ENCODE data around the gene GRK3. TPM values are rescaled to one million over a fixed set of nuclear protein-coding genes. Genes with fewer than 3 reads are reported as not detected.

Gene GRK3
- polyA plus RNA-seq, 1 donor: 14.2 TPM

- no peaks in the 10 kb centered on the region for H3K4me1 ChIP-seq (ENCODE audit: control insufficient read depth, insufficient read depth, low read length)
- no peak overlapping the region for H3K27ac ChIP-seq (ENCODE audit: low read length)
- no peak overlapping the region for H3K4me3 ChIP-seq (ENCODE audit: low read length)
- no peaks in the 10 kb centered on the region for H3K9me3 ChIP-seq (ENCODE audit: control insufficient read depth, low read depth, low read length)
- DNase-seq: no peak
- WGBS (ENCODE audit: insufficient coverage, low lambda C conversion rate): no CpG with 5 or more reads among the region's 4 CpGs
- H3K36me3 ChIP-seq (ENCODE audit: control insufficient read depth, insufficient read depth, low read length): no peaks in the 10 kb centered on the region
- H3K27me3 ChIP-seq (ENCODE audit: control insufficient read depth, insufficient read depth, low read length): no peaks in the 10 kb centered on the region
Observed at GRCh38 chr22:25637672-25638071, 73.2 kb downstream of the GRK3 start.

- Histone ChIP-seq H3K36me3 (ENCODE audit: control insufficient read depth, insufficient read depth, low read length) (no peaks in the 10 kb centered on the region), H3K27ac (ENCODE audit: low read length) (no peak overlapping the region), H3K27me3 (ENCODE audit: control insufficient read depth, insufficient read depth, low read length) (no peaks in the 10 kb centered on the region), H3K4me3 (ENCODE audit: low read length) (no peak overlapping the region), H3K4me1 (ENCODE audit: control insufficient read depth, insufficient read depth, low read length) (no peaks in the 10 kb centered on the region), H3K9me3 (ENCODE audit: control insufficient read depth, low read depth, low read length) (no peaks in the 10 kb centered on the region)
- WGBS (ENCODE audit: insufficient coverage, low lambda C conversion rate): no CpG with 5 or more reads among the region's 1 CpG
- DNase-seq: no peak
Observed at GRCh38 chr22:25638638-25639037, 74.2 kb downstream of the GRK3 start.

- no peaks in the 10 kb centered on the region for H3K4me1 ChIP-seq (ENCODE audit: control insufficient read depth, insufficient read depth, low read length)
- no peak overlapping the region for H3K4me3 ChIP-seq (ENCODE audit: low read length)
- DNase-seq: no peak
- H3K27ac ChIP-seq (ENCODE audit: low read length): no peak overlapping the region
- no peaks in the 10 kb centered on the region for H3K36me3 ChIP-seq (ENCODE audit: control insufficient read depth, insufficient read depth, low read length)
- no peaks in the 10 kb centered on the region for H3K9me3 ChIP-seq (ENCODE audit: control insufficient read depth, low read depth, low read length)
- no peaks in the 10 kb centered on the region for H3K27me3 ChIP-seq (ENCODE audit: control insufficient read depth, insufficient read depth, low read length)
- 100% methylated on average over 2 of the region's 2 CpGs for WGBS (ENCODE audit: insufficient coverage, low lambda C conversion rate)
Observed at GRCh38 chr22:25641650-25642049, 77.2 kb downstream of the GRK3 start.

GRCh38 chr22:25643232-25644000, 78.9 kb downstream of the GRK3 start:
- DNase-seq: no peak
- H3K27ac ChIP-seq (ENCODE audit: low read length): no peak overlapping the region
- WGBS (ENCODE audit: insufficient coverage, low lambda C conversion rate): 80% methylated on average over 1 of the region's 9 CpGs
- no peaks in the 10 kb centered on the region for H3K9me3 ChIP-seq (ENCODE audit: control insufficient read depth, low read depth, low read length)
- no peaks in the 10 kb centered on the region for H3K36me3 ChIP-seq (ENCODE audit: control insufficient read depth, insufficient read depth, low read length)
- H3K4me1 ChIP-seq (ENCODE audit: control insufficient read depth, insufficient read depth, low read length): no peaks in the 10 kb centered on the region
- H3K4me3 ChIP-seq (ENCODE audit: low read length): no peak overlapping the region
- no peaks in the 10 kb centered on the region for H3K27me3 ChIP-seq (ENCODE audit: control insufficient read depth, insufficient read depth, low read length)

GRCh38 chr22:25644122-25644521, 79.6 kb downstream of the GRK3 start:
- H3K27me3 ChIP-seq (ENCODE audit: control insufficient read depth, insufficient read depth, low read length): no peaks in the 10 kb centered on the region
- DNase-seq: no peak
- no peaks in the 10 kb centered on the region for H3K36me3 ChIP-seq (ENCODE audit: control insufficient read depth, insufficient read depth, low read length)
- H3K27ac ChIP-seq (ENCODE audit: low read length): no peak overlapping the region
- 67% methylated on average over 1 of the region's 3 CpGs for WGBS (ENCODE audit: insufficient coverage, low lambda C conversion rate)
- H3K4me1 ChIP-seq (ENCODE audit: control insufficient read depth, insufficient read depth, low read length): no peaks in the 10 kb centered on the region
- no peaks in the 10 kb centered on the region for H3K9me3 ChIP-seq (ENCODE audit: control insufficient read depth, low read depth, low read length)
- H3K4me3 ChIP-seq (ENCODE audit: low read length): no peak overlapping the region

GRCh38 chr22:25645266-25645665, 80.8 kb downstream of the GRK3 start:
- DNase-seq: no peak
- no peaks in the 10 kb centered on the region for H3K9me3 ChIP-seq (ENCODE audit: control insufficient read depth, low read depth, low read length)
- no peaks in the 10 kb centered on the region for H3K36me3 ChIP-seq (ENCODE audit: control insufficient read depth, insufficient read depth, low read length)
- no peaks in the 10 kb centered on the region for H3K4me1 ChIP-seq (ENCODE audit: control insufficient read depth, insufficient read depth, low read length)
- no peak overlapping the region for H3K4me3 ChIP-seq (ENCODE audit: low read length)
- no CpG with 5 or more reads among the region's 6 CpGs for WGBS (ENCODE audit: insufficient coverage, low lambda C conversion rate)
- no peak overlapping the region for H3K27ac ChIP-seq (ENCODE audit: low read length)
- H3K27me3 ChIP-seq (ENCODE audit: control insufficient read depth, insufficient read depth, low read length): no peaks in the 10 kb centered on the region

GRCh38 chr22:25645964-25646363, 81.5 kb downstream of the GRK3 start:
- 100% methylated on average over 1 of the region's 1 CpG for WGBS (ENCODE audit: insufficient coverage, low lambda C conversion rate)

GRCh38 chr22:25650833-25651232, 86.4 kb downstream of the GRK3 start:
- Histone ChIP-seq H3K27ac (ENCODE audit: low read length) (no peak overlapping the region), H3K36me3 (ENCODE audit: control insufficient read depth, insufficient read depth, low read length) (no peaks in the 10 kb centered on the region), H3K4me1 (ENCODE audit: control insufficient read depth, insufficient read depth, low read length) (no peaks in the 10 kb centered on the region), H3K9me3 (ENCODE audit: control insufficient read depth, low read depth, low read length) (no peaks in the 10 kb centered on the region), H3K4me3 (ENCODE audit: low read length) (no peak overlapping the region), H3K27me3 (ENCODE audit: control insufficient read depth, insufficient read depth, low read length) (no peaks in the 10 kb centered on the region)
- no peak for DNase-seq

More at GRCh38 chr22:25645964-25646363, 81.5 kb downstream of the GRK3 start:
- Histone ChIP-seq H3K9me3 (ENCODE audit: control insufficient read depth, low read depth, low read length) (no peaks in the 10 kb centered on the region), H3K4me3 (ENCODE audit: low read length) (no peak overlapping the region), H3K36me3 (ENCODE audit: control insufficient read depth, insufficient read depth, low read length) (no peaks in the 10 kb centered on the region), H3K27me3 (ENCODE audit: control insufficient read depth, insufficient read depth, low read length) (no peaks in the 10 kb centered on the region), H3K27ac (ENCODE audit: low read length) (no peak overlapping the region), H3K4me1 (ENCODE audit: control insufficient read depth, insufficient read depth, low read length) (no peaks in the 10 kb centered on the region)
- DNase-seq: peak in 1 of 2 donors; percentile 28

- H3K36me3 ChIP-seq (ENCODE audit: control insufficient read depth, insufficient read depth, low read length): no peaks in the 10 kb centered on the region
- H3K27ac ChIP-seq (ENCODE audit: low read length): no peak overlapping the region
- WGBS (ENCODE audit: insufficient coverage, low lambda C conversion rate): 76% methylated on average over 2 of the region's 4 CpGs
Observed at GRCh38 chr22:25651332-25652085, 87.0 kb downstream of the GRK3 start.

GRCh38 chr22:25654676-25655075, 90.2 kb downstream of the GRK3 start:
- H3K4me1 ChIP-seq (ENCODE audit: control insufficient read depth, insufficient read depth, low read length): no peaks in the 10 kb centered on the region
- no peaks in the 10 kb centered on the region for H3K9me3 ChIP-seq (ENCODE audit: control insufficient read depth, low read depth, low read length)
- no peak for DNase-seq
- H3K36me3 ChIP-seq (ENCODE audit: control insufficient read depth, insufficient read depth, low read length): no peaks in the 10 kb centered on the region
- no peaks in the 10 kb centered on the region for H3K27me3 ChIP-seq (ENCODE audit: control insufficient read depth, insufficient read depth, low read length)
- no peak overlapping the region for H3K4me3 ChIP-seq (ENCODE audit: low read length)
- H3K27ac ChIP-seq (ENCODE audit: low read length): no peak overlapping the region

More at GRCh38 chr22:25651332-25652085, 87.0 kb downstream of the GRK3 start:
- Histone ChIP-seq H3K4me1 (ENCODE audit: control insufficient read depth, insufficient read depth, low read length) (no peaks in the 10 kb centered on the region), H3K27me3 (ENCODE audit: control insufficient read depth, insufficient read depth, low read length) (no peaks in the 10 kb centered on the region), H3K9me3 (ENCODE audit: control insufficient read depth, low read depth, low read length) (no peaks in the 10 kb centered on the region), H3K4me3 (ENCODE audit: low read length) (no peak overlapping the region)
- no peak for DNase-seq

All from large intestine (tissue), 3 donors.